GM19372 (cell line): ENCODE measurements around the gene METTL17.
"Not testable (repeated sequence)": the region's sequence is repeated elsewhere in the genome, so short reads cannot be mapped to it uniquely, and the experiment has no call there.

Source experiments
- ATAC-seq: cut with Tn5 transposase; IDR thresholded peaks from one replicate; pipeline ENCODE4 v1.9.1; 2021; ENCODE audit warnings: mild to moderate bottlenecking, low read depth, moderate library complexity; ENCODE audit not compliant: unreplicated experiment

METTL17 gene

DNA sequence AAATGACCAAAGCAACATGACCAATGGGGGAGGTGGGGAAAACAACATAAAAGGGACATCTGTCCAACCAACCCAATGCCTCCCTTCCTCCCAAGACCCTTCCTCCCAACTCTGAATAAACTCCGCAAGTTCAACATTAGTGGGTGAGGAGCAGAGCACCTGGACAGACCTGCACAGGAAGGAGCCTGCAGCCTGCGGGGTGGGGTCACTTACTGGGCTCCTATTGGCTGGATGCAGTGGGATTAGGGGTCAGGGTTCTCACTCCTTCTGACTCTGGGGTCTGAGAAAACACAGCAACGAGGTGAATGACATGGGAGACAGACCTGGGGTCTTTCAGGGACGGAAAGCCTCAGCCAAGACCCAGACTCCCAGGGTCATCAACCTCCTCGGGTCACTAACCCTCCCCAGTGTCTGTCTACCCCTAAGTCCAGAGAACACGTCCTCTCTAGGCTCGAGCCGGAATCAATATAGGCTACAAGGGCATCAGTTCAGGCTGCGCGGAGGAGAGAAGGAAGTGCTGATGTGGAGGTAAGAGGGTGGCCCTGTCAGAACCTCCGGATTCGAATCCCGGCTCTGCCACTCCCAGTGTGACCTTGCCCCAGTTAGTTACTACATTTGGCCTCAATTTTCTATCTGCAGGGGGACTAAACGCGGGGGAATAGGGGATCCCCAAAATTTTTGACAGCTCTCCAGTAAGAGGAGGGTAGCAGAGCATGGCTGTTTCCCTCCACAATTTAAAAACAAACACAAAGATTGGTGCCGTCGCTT is 34.2 kb downstream of the METTL17 start:
- no peak for ATAC-seq

GRCh38 chr14:21024585-21025370 is 35.0 kb downstream of the METTL17 start, which contains the start of gene NDRG2:
TSS of gene NDRG2 (minus strand) at chr14:21025061. CDS start at chr14:21023315, 1,746 bp downstream.
- no peak for ATAC-seq

DNA sequence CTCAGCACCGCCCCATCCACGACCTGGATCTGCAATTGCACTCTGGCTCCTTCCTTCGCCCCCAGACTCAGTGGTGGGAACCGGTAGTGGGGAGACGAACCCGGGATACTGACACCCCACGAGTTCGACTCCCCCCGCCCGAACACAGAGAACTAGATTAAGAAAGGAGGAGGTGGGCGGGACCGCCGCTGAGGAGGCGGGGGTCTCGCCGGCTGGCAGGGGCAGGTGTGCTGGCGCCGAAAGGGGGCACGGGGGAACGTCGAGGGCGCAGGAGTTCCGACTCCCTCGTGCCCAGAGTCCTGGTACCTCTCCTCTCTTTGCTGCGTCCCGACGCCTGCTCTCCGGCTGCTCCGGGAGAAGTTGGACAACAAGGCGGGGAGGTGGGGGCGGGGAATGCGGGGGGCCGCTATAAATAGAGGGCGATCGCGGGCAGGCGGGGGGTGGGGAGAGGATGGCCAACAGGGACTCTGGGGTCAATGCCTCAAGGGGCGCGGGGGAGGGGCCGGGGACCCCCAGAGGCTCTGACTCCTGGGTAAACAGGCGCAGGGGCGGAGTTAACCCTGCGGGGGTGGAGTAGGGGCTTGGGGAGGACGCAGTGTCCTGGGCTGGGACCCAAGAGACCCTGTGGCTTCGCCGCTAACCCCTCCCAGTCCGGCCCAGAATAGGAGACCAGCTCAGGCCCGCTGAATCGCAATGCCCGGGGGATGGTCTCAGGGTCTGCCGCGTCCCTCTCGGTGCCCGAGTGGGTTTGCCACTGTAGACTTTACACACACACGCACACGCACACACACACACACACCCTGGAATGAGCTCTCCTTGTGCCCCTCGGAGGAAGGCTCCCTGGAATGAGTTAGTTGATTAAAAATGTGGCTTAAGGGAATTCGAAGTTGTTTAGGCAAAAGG is 35.8 kb downstream of the METTL17 start:
- ATAC-seq: no peak

GRCh38 chr14:21026274-21026987 is 36.7 kb downstream of the METTL17 start:
- ATAC-seq: no peak

- no peak for ATAC-seq
Observed at GRCh38 chr14:21026988-21027315, 37.2 kb downstream of the METTL17 start.

- no peak for ATAC-seq
Observed at GRCh38 chr14:21029917-21030316, 40.1 kb downstream of the METTL17 start, which contains the start of gene TPPP2. TSS of gene TPPP2 (plus strand) at chr14:21030217. CDS start at chr14:21030582, 365 bp downstream.

DNA sequence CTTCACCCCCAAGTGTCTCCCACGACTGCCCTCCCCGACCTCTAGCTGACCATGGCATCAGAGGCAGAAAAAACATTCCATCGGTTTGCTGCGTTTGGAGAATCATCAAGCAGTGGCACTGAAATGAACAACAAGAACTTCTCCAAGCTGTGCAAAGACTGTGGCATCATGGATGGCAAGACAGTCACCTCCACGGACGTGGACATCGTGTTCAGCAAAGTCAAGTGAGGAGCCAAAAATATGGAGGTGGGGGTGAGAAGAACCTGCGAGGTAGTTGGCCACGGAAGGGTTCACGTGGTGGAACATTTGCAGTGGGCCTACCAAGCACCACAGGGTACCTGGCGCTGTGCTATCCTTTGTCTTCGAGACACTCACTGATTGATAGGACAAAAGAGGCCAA is 40.8 kb downstream of the METTL17 start:
- ATAC-seq: no peak

- no peak for ATAC-seq
Observed at GRCh38 chr14:21032326-21033132, 42.7 kb downstream of the METTL17 start.

DNA sequence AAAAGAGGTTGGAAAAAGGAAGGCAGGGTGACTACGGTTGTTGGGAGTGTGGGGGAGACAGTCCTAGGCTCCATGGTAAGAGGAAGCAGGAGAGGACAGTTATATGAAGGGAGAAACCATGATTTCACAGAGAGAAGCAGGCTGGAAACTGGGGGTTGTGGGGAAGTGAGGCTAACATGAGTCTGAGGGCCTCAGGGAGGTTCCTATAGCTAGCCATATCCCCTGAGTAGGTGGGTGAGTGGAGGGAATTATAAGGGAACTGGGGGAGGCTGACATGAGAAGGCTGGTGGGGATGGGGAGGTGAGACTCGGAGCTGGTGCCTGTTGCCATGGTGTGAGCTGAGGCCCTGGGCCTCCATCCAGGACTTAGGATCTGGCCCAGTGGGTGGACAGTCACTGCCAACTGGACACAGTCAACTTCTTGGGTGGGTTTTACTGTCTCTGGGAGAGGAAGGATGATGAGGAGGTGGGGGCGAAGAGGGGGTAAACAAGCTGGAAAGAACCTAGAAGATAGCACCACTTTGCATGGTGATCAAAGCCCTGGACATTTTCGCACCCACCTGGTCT is 43.4 kb downstream of the METTL17 start:
- no peak for ATAC-seq

- no peak for ATAC-seq
Observed at GRCh38 chr14:21034707-21035106, 44.9 kb downstream of the METTL17 start, which contains the start of gene RNASE13. TSS of gene RNASE13 (minus strand) at chr14:21034807. CDS start at chr14:21034288, 519 bp downstream.

DNA sequence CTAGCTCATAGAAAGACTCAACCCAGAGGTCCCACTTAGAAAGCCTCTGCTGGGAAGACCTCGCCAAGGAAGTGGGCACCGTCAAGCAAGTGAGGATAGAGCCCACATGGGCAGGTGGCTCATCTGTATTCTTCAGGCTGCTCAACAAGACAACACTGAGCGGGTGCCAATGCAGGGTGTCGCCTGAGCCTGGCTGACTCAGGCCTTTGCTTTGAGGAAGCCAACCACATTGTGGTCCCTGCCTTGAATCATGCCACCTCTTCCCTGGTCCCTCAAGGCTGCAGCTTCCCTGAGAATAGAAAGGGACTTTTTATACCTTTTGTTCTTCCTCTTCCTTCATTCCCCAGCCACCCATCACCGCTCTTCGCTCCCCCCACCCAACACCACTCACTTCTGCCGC is 47.0 kb downstream of the METTL17 start:
- ATAC-seq: no peak

GRCh38 chr14:21037156-21037555 is 47.4 kb downstream of the METTL17 start:
- ATAC-seq: no peak

GRCh38 chr14:21038441-21039422 is 49.0 kb downstream of the METTL17 start:
- ATAC-seq: no peak

- no peak for ATAC-seq
Observed at GRCh38 chr14:21039585-21040369, 50.0 kb downstream of the METTL17 start.

DNA sequence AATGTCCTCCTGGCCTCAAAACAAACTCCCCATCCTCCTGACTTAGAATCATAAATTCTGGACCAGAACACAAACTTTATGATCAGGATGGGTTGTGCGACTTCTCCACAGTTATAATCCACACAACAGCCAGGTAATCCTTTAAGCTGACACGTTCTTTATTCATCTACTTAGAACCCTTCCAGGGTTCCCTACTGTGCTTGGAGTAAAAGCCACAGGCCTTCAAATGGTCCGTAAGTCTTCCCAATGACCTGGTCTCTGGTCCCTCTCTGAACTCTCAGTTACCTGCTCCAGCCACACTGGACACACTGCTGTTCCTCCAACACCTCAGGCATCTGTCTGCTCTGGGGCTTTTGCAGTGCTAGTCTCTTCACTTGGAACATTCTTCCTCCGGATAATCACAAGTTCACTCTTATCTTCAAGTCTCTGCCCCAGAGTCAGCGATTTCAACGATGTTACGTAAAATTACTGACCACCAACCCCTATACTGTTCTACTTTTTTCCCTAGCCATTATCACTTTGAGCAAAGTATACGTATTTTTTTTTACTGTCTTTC is 50.7 kb downstream of the METTL17 start:
- ATAC-seq: no peak

- not testable (repeated sequence) for ATAC-seq
Observed at GRCh38 chr14:21040941-21041340, 51.2 kb downstream of the METTL17 start.
